ENCODE results near the gene AP3B1. TPM values are rescaled to one million over a fixed set of nuclear protein-coding genes. Genes with fewer than 3 reads are reported as not detected.

AP3B1 gene
- total and polyA plus RNA-seq, 2 experiments from 2014 or later, result 32.1 to 46.3 TPM

DNA sequence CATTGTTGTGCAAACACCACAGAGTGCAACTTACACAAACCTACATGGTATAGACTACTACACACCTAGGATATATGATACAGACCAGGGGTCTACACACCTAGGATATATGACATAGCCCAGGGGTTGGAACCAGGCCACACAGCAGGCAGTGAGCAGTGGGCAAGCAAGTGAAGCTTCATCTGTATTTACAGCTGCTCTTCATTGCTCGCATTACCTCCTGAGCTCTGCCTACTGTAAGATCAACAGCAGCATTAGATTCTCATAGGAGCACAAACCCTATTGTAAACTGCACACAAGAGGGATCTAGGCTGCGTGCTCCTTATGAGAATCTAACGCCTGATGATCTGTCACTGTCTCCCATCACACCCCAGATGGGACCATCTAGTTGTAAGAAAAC, 56.6 kb downstream of the AP3B1 start (continued):
- TF ChIP-seq, protein P1, sequence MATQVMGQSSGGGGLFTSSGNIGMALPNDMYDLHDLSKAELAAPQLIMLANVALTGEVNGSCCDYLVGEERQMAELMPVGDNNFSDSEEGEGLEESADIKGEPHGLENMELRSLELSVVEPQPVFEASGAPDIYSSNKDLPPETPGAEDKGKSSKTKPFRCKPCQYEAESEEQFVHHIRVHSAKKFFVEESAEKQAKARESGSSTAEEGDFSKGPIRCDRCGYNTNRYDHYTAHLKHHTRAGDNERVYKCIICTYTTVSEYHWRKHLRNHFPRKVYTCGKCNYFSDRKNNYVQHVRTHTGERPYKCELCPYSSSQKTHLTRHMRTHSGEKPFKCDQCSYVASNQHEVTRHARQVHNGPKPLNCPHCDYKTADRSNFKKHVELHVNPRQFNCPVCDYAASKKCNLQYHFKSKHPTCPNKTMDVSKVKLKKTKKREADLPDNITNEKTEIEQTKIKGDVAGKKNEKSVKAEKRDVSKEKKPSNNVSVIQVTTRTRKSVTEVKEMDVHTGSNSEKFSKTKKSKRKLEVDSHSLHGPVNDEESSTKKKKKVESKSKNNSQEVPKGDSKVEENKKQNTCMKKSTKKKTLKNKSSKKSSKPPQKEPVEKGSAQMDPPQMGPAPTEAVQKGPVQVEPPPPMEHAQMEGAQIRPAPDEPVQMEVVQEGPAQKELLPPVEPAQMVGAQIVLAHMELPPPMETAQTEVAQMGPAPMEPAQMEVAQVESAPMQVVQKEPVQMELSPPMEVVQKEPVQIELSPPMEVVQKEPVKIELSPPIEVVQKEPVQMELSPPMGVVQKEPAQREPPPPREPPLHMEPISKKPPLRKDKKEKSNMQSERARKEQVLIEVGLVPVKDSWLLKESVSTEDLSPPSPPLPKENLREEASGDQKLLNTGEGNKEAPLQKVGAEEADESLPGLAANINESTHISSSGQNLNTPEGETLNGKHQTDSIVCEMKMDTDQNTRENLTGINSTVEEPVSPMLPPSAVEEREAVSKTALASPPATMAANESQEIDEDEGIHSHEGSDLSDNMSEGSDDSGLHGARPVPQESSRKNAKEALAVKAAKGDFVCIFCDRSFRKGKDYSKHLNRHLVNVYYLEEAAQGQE (IDR thresholded peaks at IDR 0.05; ENCODE audit: unreplicated experiment), result no peak
- TF ChIP-seq ZNF114 (CRISPR knock-in tag; IDR thresholded peaks at IDR 0.05) (no peak), NANOG (IDR thresholded peaks at IDR 0.05; ENCODE audit: borderline replicate concordance) (no peak), JUNB (IDR thresholded peaks at IDR 0.05; ENCODE audit: unreplicated experiment) (no peak), POLR2AphosphoS5 (IDR thresholded peaks at IDR 0.05; ENCODE audit: low read depth) (no peak), STAT1 (IDR thresholded peaks at IDR 0.05; ENCODE audit: unreplicated experiment) (no peak), ZNF331 (CRISPR knock-in tag; IDR thresholded peaks at IDR 0.05; ENCODE audit: low read depth) (no peak)
- TF ChIP-seq, protein P2, sequence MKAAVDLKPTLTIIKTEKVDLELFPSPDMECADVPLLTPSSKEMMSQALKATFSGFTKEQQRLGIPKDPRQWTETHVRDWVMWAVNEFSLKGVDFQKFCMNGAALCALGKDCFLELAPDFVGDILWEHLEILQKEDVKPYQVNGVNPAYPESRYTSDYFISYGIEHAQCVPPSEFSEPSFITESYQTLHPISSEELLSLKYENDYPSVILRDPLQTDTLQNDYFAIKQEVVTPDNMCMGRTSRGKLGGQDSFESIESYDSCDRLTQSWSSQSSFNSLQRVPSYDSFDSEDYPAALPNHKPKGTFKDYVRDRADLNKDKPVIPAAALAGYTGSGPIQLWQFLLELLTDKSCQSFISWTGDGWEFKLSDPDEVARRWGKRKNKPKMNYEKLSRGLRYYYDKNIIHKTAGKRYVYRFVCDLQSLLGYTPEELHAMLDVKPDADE (IDR thresholded peaks at IDR 0.05), result no peak

- DNase-seq (ENCODE audit: low spot score), result no peak
- no peak for ATAC-seq
- no peak overlapping the region for H3K4me3 ChIP-seq
- H4K20me1 ChIP-seq (replicated peaks; ENCODE audit: insufficient read depth), result no peaks in the 10 kb centered on the region
- Mint-ChIP-seq H3K27me3 (ENCODE audit: insufficient read depth, low read depth, poor library complexity) (peaks cover 3% of the 10 kb centered on the region), H3K27ac (no peak overlapping the region), H3K4me3 (no peak overlapping the region), H3K9me3 (no peaks in the 10 kb centered on the region), H3K4me1 (no peaks in the 10 kb centered on the region), H3K36me3 (ENCODE audit: low read depth) (peaks cover 3% of the 10 kb centered on the region; the same call in 1 of the 3 replicates)
- no peaks in the 10 kb centered on the region for H3K79me2 ChIP-seq (replicated peaks; ENCODE audit: insufficient read depth)
- no peaks in the 10 kb centered on the region for H3K9me2 ChIP-seq (ENCODE audit: insufficient read depth)
- H3K36me3 ChIP-seq (ENCODE audit: insufficient read depth), result no peaks in the 10 kb centered on the region
- no peak overlapping the region for H3K4me2 ChIP-seq
- no peak overlapping the region for H3K27ac ChIP-seq (ENCODE audit: low read depth)
- H3F3A ChIP-seq (replicated peaks; ENCODE audit: low read depth), result no peaks in the 10 kb centered on the region
- H2AFZ ChIP-seq, result no peak overlapping the region
- no peaks in the 10 kb centered on the region for H3K27me3 ChIP-seq (ENCODE audit: insufficient read depth)
- H3K4me1 ChIP-seq (ENCODE audit: insufficient read depth), result no peaks in the 10 kb centered on the region
- TF ChIP-seq, protein P3, sequence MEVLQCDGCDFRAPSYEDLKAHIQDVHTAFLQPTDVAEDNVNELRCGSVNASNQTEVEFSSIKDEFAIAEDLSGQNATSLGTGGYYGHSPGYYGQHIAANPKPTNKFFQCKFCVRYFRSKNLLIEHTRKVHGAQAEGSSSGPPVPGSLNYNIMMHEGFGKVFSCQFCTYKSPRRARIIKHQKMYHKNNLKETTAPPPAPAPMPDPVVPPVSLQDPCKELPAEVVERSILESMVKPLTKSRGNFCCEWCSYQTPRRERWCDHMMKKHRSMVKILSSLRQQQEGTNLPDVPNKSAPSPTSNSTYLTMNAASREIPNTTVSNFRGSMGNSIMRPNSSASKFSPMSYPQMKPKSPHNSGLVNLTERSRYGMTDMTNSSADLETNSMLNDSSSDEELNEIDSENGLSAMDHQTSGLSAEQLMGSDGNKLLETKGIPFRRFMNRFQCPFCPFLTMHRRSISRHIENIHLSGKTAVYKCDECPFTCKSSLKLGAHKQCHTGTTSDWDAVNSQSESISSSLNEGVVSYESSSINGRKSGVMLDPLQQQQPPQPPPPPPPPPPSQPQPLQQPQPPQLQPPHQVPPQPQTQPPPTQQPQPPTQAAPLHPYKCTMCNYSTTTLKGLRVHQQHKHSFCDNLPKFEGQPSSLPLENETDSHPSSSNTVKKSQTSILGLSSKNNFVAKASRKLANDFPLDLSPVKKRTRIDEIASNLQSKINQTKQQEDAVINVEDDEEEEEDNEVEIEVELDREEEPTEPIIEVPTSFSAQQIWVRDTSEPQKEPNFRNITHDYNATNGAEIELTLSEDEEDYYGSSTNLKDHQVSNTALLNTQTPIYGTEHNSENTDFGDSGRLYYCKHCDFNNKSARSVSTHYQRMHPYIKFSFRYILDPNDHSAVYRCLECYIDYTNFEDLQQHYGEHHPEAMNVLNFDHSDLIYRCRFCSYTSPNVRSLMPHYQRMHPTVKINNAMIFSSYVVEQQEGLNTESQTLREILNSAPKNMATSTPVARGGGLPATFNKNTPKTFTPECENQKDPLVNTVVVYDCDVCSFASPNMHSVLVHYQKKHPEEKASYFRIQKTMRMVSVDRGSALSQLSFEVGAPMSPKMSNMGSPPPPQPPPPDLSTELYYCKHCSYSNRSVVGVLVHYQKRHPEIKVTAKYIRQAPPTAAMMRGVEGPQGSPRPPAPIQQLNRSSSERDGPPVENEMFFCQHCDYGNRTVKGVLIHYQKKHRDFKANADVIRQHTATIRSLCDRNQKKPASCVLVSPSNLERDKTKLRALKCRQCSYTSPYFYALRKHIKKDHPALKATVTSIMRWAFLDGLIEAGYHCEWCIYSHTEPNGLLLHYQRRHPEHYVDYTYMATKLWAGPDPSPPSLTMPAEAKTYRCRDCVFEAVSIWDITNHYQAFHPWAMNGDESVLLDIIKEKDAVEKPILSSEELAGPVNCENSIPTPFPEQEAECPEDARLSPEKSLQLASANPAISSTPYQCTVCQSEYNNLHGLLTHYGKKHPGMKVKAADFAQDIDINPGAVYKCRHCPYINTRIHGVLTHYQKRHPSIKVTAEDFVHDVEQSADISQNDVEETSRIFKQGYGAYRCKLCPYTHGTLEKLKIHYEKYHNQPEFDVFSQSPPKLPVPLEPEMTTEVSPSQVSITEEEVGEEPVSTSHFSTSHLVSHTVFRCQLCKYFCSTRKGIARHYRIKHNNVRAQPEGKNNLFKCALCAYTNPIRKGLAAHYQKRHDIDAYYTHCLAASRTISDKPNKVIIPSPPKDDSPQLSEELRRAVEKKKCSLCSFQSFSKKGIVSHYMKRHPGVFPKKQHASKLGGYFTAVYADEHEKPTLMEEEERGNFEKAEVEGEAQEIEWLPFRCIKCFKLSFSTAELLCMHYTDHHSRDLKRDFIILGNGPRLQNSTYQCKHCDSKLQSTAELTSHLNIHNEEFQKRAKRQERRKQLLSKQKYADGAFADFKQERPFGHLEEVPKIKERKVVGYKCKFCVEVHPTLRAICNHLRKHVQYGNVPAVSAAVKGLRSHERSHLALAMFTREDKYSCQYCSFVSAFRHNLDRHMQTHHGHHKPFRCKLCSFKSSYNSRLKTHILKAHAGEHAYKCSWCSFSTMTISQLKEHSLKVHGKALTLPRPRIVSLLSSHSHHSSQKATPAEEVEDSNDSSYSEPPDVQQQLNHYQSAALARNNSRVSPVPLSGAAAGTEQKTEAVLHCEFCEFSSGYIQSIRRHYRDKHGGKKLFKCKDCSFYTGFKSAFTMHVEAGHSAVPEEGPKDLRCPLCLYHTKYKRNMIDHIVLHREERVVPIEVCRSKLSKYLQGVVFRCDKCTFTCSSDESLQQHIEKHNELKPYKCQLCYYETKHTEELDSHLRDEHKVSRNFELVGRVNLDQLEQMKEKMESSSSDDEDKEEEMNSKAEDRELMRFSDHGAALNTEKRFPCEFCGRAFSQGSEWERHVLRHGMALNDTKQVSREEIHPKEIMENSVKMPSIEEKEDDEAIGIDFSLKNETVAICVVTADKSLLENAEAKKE (CRISPR knock-in tag; IDR thresholded peaks at IDR 0.05), result no peak
- TF ChIP-seq ZNF331 (CRISPR knock-in tag; IDR thresholded peaks at IDR 0.05; ENCODE audit: low read depth), result no peak
- TF ChIP-seq JUNB (IDR thresholded peaks at IDR 0.05; ENCODE audit: unreplicated experiment), result no peak
- TF ChIP-seq STAT1 (IDR thresholded peaks at IDR 0.05; ENCODE audit: unreplicated experiment), result no peak
- no peak for TF ChIP-seq POLR2AphosphoS5 (IDR thresholded peaks at IDR 0.05; ENCODE audit: low read depth)
- no peak for TF ChIP-seq CTCF (conservative IDR thresholded peaks at IDR 0.05; ENCODE audit: low read depth in 2 of 2)
- TF ChIP-seq EZH2phosphoT487 (IDR thresholded peaks at IDR 0.05; ENCODE audit: unreplicated experiment), result no peak
These were observed 58.5 kb downstream of the AP3B1 start for GRCh38 chr5:78236046-78236445.

Measured in GM23338 (cell line).